TTC549 (cell line): Measurements from ENCODE around the gene GPR21.

Experiments
- FAIRE-seq: peaks from 2 replicates; lab custom pipeline; 2012; peaks lifted over from hg19 to GRCh38; lab: Jason Lieb, UNC

The GPR21 gene

DNA sequence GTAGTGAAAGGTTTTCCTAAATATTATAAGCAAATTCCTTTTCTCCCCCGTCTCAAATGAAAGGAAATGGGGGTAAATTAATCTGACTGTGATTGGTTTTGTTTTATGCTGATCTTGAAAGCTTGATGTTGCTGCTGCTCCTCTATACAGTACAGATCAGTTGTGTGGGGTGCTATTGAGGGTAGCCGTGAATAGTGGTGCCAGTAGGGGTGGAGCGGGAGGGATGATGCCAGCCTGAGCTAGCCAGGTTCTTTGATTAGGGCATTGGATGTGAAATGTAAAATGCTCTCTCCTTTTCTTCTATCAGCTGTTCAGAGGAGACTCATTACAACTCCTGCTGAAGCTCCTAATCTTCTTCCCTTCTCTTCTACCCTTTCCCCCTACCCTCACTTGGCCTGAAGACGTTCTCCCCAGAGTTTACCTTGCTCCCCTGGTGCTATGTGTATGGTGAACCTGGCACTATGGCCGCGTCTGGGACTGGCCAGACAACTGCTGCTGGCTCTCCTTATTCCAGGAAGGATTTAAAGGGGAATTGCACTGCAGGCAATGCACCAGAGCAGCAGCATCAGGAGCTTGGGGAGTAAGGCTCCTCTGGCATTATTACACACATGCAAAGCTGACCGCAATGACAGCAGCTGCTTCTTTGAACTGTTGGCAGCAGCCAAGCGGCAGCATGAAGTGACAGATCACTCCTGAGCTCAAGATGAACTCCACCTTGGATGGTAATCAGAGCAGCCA, 566 bp downstream of the GPR21 start:
- no peak for FAIRE-seq

- no peak for FAIRE-seq
These were observed 1.5 kb downstream of the GPR21 start for GRCh38 chr9:123034881-123035510.

DNA sequence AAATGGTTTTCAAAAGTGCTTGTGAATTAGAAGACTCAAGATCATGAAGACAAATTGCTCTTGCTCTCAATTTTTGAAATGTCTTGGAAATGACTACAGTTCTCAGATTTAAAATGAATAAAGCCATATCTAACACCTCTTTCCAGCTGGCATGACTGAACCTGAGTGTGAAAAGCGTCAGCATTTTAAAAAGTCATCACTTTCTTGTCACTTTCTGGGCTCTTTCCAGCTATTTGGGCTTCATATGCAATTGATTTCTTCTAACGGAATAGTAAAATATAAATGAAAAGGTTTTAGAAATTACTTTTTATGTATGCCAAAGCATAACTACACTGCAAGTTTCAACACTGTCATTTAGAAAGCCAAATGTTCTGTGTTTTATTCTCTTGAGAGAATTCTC, 2.3 kb downstream of the GPR21 start:
- no peak for FAIRE-seq

DNA sequence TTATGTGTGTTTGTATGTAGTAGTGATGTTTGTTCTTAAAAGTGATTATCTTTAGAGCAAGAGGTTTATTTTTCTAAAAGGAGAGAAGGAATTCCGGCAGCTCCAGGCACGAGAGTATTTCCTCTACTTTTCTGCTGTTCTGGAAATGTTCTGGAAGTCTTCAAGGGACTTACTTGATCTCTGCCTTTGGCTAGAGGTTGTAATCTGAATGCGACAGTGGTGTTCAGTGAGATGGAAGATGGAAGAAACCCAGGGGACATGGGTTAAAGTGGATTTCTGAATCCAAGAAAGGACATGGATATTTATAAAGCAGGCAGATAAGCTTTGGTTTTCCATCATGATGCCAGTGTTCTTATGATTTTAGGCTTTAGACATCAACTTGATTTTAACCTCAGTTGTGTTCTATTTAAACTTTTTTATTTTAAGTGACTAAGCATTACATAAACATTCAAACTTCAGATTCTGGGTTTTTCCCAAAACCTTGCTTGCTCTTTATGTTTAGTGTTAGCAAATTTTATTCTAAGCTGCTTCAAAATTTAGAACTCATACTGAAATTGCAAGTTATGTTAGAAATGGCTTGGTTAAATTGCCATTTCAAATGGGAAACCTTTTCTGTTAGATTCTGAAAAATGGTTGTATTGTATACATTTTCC, 3.6 kb downstream of the GPR21 start:
- no peak for FAIRE-seq

DNA sequence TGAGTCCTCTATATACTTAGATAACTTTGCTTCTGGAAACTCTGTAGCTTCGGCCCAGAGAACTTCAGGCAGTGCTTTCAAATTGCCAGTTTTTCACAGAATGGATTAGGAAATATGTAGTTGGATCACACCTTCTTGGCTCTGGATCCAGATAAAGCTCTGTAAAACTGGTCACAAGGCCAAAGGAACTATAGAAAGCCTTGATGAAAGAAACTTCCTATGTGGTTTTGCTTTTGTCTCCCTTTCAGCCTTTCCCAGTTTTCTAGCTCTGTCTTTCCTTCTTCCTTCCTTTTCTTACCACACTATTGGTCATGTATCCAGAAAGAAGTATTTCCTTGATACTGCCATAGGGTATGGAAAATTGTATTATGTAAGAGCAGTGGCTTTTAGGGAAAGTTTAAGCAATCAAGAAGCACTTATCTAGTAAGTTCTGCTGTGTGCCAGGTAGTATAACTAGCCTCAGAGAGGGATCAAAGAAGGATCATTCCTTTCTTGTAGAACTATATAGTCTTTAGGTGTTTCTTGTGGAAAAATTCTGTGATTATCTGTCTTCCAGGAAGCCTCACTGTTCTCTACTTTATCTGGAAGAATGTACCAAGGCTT, 6.3 kb downstream of the GPR21 start:
- no peak for FAIRE-seq

GRCh38 chr9:123040801-123041200, 7.3 kb downstream of the GPR21 start:
- FAIRE-seq, result no peak

GRCh38 chr9:123041489-123041888, 8.0 kb downstream of the GPR21 start:
- FAIRE-seq, result no peak

DNA sequence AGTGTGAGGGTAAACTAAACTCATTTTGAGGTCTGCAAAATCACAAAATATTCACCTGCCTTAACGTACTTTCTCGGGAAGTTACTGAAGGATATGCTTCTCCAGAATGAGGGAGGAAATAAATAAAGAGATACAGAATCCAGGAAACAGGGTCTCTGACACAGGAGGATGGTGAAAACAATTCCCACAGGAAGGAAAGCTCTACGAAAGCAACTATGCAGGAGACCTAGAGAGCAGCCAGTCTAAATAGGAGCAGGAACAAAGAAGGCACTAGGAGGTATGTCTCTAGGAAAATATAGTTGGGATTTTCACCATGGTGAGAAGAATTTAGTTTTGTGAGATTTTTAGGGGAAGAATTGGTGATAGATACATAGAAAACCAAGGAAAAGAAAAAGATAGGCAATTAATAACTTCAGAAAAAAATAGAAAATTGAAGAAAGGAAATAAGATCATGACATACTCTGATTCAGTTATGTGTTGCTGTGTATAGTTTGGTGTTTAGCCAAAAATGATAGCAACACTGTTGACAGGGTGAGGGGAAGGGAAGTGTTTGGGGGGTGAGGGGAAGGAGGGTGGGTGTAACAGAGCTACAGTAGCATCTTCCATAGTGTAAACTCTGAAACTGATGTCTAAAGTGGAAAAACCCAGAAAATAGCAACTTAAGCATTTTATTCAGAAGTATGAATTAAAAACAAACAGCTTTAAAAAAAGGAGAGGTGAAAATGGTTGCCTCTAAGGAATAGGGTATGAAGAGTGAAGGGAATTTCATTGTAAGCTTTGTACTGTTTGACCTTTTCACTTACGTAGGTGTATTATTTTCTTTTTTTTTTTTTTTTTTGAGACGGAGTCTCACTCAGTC, 9.8 kb downstream of the GPR21 start:
- FAIRE-seq, result no peak

DNA sequence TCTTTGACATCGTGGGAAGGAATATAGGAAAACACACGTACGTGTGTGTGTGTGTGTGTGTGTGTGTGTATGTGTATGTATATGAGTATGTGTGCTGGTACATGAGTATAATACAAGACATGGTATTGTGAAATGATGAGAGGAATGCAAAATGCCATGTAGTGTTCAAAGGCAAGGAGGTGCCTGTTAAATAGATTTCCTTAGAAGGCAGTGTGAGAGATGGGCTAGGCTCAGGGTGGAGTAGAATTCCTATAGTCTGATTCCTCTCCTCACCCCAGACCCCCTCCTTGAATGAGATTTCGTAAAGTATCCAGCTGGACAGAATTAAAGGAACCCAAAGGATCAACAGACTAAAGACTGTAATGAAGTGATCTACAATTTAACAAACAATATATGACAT, 11.1 kb downstream of the GPR21 start:
- FAIRE-seq, result no peak

- no peak for FAIRE-seq
These were observed 13.1 kb downstream of the GPR21 start for GRCh38 chr9:123046406-123047195.

- FAIRE-seq, result no peak
These were observed 15.3 kb downstream of the GPR21 start for GRCh38 chr9:123048748-123049147.

GRCh38 chr9:123049589-123050222, 16.2 kb downstream of the GPR21 start:
- no peak for FAIRE-seq

GRCh38 chr9:123053046-123053445, 19.6 kb downstream of the GPR21 start:
- FAIRE-seq, result no peak

GRCh38 chr9:123053711-123054110, 20.2 kb downstream of the GPR21 start:
- FAIRE-seq, result no peak

DNA sequence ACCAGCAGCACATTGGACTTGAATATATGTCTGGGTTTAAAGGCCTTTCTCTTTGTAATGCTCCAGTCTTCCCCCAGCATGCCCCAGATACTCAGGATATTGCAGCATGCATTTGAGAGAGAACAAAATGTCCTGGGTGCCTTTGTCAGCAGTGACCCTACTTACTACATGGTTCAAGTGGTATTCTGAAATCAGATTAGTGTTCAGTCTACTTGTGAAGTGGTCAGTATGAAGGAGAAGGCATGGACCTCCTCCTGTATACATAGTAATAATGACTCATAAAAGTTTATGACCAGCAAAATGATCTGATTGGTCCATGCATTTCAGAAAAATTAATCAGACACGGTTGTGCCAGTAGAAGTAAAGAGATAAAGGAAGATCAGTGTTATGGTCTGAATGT, 25.4 kb downstream of the GPR21 start:
- no peak for FAIRE-seq

DNA sequence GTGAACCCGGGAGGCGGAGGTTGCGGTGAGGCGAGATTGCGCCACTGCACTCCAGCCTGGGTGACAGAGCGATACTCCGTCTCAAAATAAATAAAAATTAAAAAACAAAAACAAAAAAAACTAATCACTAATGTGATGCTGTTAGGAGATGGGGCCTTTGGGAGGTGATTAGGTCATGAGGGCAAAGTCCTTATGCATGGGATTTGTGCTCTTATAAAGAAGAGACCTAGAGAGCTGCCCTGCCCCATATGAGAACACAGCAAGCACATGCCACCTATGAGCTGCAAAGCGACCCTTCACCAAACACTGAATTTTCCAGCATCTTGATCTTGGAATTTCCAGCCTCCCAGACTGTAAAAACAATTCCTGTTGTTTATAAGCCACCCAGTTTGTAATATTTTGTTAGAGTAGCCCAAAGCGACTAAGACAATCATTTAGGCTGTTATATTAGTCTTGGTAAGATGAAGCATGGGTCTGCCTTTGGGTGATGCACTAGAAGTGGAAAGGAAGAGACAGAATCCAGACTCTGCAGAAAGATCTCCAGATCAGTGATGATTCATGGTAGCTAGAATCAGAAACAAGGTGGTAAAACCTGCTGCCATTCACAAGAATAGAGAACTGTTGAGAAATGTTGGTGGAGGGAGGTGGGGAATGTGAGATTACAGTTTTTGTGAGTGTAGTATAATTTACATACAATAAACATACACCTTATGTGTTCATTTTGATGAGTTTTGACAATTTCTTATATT, 26.2 kb downstream of the GPR21 start:
- no peak for FAIRE-seq

DNA sequence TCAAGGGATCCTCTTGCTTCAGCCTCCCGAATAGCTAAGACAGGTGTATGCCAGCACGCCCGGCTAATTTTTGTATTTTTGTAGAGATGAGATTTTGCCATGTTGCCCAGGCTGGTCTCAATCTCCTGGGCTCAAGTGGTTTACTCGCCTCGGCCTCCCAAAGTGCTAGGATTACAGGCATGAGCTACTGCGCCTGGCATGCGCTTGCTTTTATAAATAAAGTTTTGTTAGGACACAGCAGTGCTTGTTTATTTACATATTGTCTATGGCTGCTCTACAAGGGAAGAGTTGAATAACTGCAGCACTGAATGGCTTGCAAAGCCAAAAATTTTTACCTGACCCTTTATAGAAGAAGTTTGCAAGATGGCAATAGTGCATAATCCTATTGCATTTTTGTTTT, 27.7 kb downstream of the GPR21 start:
- no peak for FAIRE-seq

- no peak for FAIRE-seq
These were observed 29.1 kb downstream of the GPR21 start for GRCh38 chr9:123062351-123063176.

GRCh38 chr9:123063177-123063598, 29.7 kb downstream of the GPR21 start:
- no peak for FAIRE-seq
